ENCODE data around the gene TFAP2C. TPM values are rescaled to one million over a fixed set of nuclear protein-coding genes. Genes with fewer than 3 reads are reported as not detected.

The TFAP2C gene
- total and polyA plus RNA-seq, 9 of the 15 experiments (the other 6 are each of a cell fraction or from before 2014, with no cell fraction given): 0.03 to 0.04 TPM; not detected in 7

DNA sequence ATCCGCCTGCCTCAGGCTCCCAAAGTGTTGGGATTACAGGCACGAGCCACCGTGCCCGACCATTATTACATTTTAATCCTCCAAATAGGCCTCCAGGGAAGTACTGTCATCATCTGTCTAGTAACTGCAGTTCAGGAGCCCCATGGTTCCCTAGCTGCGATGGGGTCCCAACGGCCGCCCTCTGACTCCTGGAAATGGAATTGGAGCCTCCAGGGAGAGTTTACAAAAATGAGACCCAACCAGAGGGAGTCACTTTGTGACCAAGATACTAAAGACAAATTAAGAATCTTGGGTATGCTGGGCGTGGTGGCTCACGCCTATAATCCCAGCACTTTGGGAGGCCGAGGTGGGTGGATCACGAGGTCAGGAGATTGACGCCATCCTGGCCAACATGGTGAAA is 36.7 kb downstream of the TFAP2C start:
- Histone ChIP-seq H4K20me1 (replicated peaks; ENCODE audit: control insufficient read depth, insufficient read depth, low read length) (no peaks in the 10 kb centered on the region; the same call in 1 of the 2 replicates), H3K79me2 (ENCODE audit: control insufficient read depth, insufficient read depth, low read length) (no peaks in the 10 kb centered on the region), H3K27ac (ENCODE audit: extremely low read depth, low read depth, low read length) (no peak overlapping the region), H3K27me3 (ENCODE audit: control insufficient read depth in 2 of 2, insufficient read depth in 2 of 2, low read length in 2 of 2) (peaks cover 0 to 5% of the 10 kb centered on the region in 2 experiments; a peak in 1 of 5 replicates), H2AFZ (ENCODE audit: low read depth, low read length) (no peak overlapping the region), H3K4me2 (ENCODE audit: insufficient read depth, low read length) (no peak overlapping the region), H3K9me3 (replicated peaks; ENCODE audit: control insufficient read depth, insufficient read depth, low read depth, low read length) (no peaks in the 10 kb centered on the region), H3K9me1 (ENCODE audit: control insufficient read depth, insufficient read depth, low read length) (no peaks in the 10 kb centered on the region), H3K4me3 (no peak overlapping the region), H3K4me1 (replicated peaks in 1 of 2; ENCODE audit: control insufficient read depth in 2 of 2, insufficient read depth in 2 of 2, low read length in 2 of 2) (no peaks in the 10 kb centered on the region), H3K9ac (ENCODE audit: insufficient read depth in 1 of 2, low read depth in 2 of 2, low read length in 2 of 2) (no peak overlapping the region), H3K36me3 (ENCODE audit: control insufficient read depth, insufficient read depth, low read length) (no peaks in the 10 kb centered on the region)
- intact Hi-C loops (cut with micrococcal nuclease): no loop called here
- no peak for FAIRE-seq
- BruUV-seq (replicated peaks): no TSS peak
- POLR2A ChIA-PET: no interaction called here
- TF ChIP-seq ZNF778 (CRISPR knock-in tag; IDR thresholded peaks at IDR 0.05) (no peak), CXXC5 (CRISPR knock-in tag; IDR thresholded peaks at IDR 0.05) (no peak), PTTG1 (tag; IDR thresholded peaks at IDR 0.05; ENCODE audit: low read depth) (no peak), FUS (optimal IDR thresholded peaks at IDR 0.05; ENCODE audit: low read depth, low read length) (no peak), GABPA (tag; conservative IDR thresholded peaks at IDR 0.05; ENCODE audit: low read depth) (no peak), FOXJ3 (CRISPR knock-in tag; IDR thresholded peaks at IDR 0.05) (no peak), HMG20A (CRISPR knock-in tag; conservative IDR thresholded peaks at IDR 0.05) (no peak), YBX1 (IDR thresholded peaks at IDR 0.05) (no peak), ARID3B (CRISPR knock-in tag; IDR thresholded peaks at IDR 0.05; ENCODE audit: borderline replicate concordance) (no peak), RREB1 (CRISPR knock-in tag; IDR thresholded peaks at IDR 0.05) (no peak)
- TF ChIP-seq, protein P1, sequence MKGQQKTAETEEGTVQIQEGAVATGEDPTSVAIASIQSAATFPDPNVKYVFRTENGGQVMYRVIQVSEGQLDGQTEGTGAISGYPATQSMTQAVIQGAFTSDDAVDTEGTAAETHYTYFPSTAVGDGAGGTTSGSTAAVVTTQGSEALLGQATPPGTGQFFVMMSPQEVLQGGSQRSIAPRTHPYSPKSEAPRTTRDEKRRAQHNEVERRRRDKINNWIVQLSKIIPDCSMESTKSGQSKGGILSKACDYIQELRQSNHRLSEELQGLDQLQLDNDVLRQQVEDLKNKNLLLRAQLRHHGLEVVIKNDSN (CRISPR knock-in tag; IDR thresholded peaks at IDR 0.05): no peak
- ATAC-seq: no peak
- 1% methylated on average over 12 of the region's 12 CpGs for WGBS (ENCODE audit: insufficient coverage, low coverage, missing lambda C conversion rate)
- CTCF ChIA-PET (ENCODE audit: low intra/inter-chr PET ratio): no interaction called here
- in situ Hi-C loops (cut with MboI): no loop called here
- DNase-seq (ENCODE audit: extremely low read depth in 1 of 4, low spot score in 3 of 4): no peak

All from K562 (cell line).